ENCODE results near the gene ADAM23.

DNA sequence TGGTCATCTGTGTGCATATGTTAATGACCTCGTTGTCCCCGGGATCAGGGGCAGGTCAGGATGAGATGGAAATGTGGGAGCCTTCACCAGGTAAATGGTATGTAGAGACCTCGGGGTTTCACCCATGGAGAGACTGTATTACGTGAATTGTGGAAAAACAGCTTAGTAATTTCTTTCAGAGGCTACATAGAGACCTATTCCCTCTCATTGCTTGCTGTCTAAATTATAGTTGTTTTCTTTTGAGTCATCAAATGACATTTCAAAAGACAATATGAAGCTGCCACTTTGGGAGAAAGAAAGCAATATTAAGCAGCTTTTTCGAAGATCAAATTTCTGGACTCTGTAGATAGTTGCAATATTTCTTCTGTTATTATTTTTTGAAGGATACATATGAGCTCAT, 20.4 kb downstream of the ADAM23 start:
- TF ChIP-seq NFIC (IDR thresholded peaks at IDR 0.05) (no peak), TEAD4 (IDR thresholded peaks at IDR 0.05) (no peak), YY1 (IDR thresholded peaks at IDR 0.05; ENCODE audit: low read depth) (no peak), EP300 (IDR thresholded peaks at IDR 0.05; ENCODE audit: borderline replicate concordance) (no peak), TCF12 (IDR thresholded peaks at IDR 0.05; ENCODE audit: low read depth) (no peak), TAF1 (IDR thresholded peaks at IDR 0.05; ENCODE audit: low read depth) (no peak), RAD21 (IDR thresholded peaks at IDR 0.05; ENCODE audit: low read depth) (no peak), CEBPB (IDR thresholded peaks at IDR 0.05) (no peak), FOXM1 (IDR thresholded peaks at IDR 0.05; ENCODE audit: borderline replicate concordance, low read depth) (no peak), ZBTB7A (IDR thresholded peaks at IDR 0.05; ENCODE audit: low read depth) (no peak), CREB1 (IDR thresholded peaks at IDR 0.05; ENCODE audit: low read depth) (no peak)
- TF ChIP-seq, protein P1, sequence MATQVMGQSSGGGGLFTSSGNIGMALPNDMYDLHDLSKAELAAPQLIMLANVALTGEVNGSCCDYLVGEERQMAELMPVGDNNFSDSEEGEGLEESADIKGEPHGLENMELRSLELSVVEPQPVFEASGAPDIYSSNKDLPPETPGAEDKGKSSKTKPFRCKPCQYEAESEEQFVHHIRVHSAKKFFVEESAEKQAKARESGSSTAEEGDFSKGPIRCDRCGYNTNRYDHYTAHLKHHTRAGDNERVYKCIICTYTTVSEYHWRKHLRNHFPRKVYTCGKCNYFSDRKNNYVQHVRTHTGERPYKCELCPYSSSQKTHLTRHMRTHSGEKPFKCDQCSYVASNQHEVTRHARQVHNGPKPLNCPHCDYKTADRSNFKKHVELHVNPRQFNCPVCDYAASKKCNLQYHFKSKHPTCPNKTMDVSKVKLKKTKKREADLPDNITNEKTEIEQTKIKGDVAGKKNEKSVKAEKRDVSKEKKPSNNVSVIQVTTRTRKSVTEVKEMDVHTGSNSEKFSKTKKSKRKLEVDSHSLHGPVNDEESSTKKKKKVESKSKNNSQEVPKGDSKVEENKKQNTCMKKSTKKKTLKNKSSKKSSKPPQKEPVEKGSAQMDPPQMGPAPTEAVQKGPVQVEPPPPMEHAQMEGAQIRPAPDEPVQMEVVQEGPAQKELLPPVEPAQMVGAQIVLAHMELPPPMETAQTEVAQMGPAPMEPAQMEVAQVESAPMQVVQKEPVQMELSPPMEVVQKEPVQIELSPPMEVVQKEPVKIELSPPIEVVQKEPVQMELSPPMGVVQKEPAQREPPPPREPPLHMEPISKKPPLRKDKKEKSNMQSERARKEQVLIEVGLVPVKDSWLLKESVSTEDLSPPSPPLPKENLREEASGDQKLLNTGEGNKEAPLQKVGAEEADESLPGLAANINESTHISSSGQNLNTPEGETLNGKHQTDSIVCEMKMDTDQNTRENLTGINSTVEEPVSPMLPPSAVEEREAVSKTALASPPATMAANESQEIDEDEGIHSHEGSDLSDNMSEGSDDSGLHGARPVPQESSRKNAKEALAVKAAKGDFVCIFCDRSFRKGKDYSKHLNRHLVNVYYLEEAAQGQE (IDR thresholded peaks at IDR 0.05; ENCODE audit: low read depth) = no peak
- TF ChIP-seq, protein P2, sequence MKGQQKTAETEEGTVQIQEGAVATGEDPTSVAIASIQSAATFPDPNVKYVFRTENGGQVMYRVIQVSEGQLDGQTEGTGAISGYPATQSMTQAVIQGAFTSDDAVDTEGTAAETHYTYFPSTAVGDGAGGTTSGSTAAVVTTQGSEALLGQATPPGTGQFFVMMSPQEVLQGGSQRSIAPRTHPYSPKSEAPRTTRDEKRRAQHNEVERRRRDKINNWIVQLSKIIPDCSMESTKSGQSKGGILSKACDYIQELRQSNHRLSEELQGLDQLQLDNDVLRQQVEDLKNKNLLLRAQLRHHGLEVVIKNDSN (IDR thresholded peaks at IDR 0.05) = no peak

All from Ishikawa (cell line).